ENCODE results near the gene ZNF319.

The ZNF319 gene

DNA sequence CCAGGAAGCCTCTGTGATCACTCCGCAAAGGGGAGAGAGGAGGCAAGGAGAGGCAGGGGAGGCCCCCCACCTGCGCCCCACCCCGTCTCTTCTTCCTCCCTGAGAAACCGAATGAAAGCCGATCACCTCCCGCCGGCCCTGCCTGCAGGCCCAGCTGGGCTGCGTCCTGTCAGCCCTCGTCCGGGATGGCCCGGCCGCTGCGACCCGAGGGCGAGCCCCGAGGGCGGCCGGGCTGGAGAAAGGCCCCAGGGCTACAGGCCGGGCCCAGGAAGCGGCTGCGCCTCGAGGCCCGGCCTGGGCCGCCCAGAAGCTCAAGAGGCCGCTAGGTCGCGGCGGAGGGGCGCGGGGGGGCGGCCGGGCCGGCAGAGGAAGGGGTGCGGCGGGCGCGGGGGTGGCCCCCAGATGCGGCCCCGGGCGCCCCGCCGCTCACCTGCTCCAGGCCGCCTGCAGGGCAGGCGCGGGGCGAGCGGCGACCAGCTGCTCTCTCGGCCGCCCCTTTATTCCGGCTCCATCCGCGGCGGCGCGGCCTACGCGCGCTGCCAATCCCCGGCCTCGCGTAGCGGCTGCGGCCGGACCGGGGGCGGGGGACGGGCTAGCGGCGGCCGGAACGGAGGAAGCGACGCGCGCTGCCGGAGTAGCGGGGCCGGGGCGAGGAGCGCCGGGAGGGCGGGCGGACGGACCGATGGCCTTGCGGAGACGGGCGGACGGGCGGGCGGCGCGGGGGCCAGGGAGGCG, at the start of gene ZNF319:
TSS of gene ZNF319 (minus strand) at position 702 of the 735 bp plus-strand sequence. CDS start 2,407 bp downstream, outside the sequence.
- intact Hi-C loops (cut with DNase I), result loop anchor here (5.0 to 10.0 kb wide), 2 partner anchors 98 to 245 kb away; no protein-coding TSS in a partner anchor
- DNase-seq, result peak in 7 of 42 donors; percentile 11 to 47 (median 30)

DNA sequence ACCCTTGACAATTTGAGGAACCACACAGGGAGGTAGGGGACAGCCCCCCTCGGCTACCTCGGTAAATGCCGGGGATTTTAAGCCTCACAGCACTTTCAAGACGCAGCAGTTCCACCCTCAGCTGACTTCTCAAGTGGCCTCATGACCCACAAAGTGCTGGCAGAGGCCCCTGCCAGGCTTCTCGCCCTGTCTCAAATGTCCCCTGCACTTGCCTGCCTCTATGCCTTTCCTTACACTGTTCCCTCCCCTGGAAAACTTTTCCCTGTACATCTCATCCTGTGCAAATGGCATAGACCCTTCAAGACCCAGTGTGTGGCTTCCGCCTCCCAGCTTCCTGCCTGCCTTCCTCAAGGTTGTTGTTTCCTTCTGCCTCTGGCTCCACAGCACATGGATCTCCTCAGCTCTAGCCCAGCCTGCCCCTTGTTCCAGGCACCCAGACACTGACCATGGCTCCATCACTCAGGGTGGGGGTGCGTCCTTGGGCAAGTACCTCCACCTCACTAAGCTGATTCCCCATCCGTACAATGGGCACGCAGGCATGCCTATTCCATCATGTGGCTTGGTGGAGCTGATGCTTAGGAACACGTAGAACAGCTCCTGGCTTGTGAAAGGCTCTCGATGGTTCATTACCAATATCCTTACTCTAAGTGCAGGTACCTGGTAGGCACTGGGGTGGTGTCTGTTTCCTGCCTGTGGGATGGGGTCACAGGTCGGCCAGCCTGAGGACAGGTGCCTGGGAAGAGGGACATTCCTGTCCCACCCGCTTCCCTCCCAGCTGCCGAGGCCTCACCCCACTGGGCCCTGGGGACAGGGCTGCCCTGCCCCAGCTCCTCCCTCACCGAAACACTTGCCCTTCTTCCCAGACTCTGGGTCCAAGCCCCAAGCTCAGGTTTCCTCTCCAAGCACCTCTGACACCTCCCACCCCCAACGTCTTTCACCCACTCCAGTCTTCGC, 49.0 kb upstream of the ZNF319 start:
- intact Hi-C loops (cut with DNase I), result no loop called here

DNA sequence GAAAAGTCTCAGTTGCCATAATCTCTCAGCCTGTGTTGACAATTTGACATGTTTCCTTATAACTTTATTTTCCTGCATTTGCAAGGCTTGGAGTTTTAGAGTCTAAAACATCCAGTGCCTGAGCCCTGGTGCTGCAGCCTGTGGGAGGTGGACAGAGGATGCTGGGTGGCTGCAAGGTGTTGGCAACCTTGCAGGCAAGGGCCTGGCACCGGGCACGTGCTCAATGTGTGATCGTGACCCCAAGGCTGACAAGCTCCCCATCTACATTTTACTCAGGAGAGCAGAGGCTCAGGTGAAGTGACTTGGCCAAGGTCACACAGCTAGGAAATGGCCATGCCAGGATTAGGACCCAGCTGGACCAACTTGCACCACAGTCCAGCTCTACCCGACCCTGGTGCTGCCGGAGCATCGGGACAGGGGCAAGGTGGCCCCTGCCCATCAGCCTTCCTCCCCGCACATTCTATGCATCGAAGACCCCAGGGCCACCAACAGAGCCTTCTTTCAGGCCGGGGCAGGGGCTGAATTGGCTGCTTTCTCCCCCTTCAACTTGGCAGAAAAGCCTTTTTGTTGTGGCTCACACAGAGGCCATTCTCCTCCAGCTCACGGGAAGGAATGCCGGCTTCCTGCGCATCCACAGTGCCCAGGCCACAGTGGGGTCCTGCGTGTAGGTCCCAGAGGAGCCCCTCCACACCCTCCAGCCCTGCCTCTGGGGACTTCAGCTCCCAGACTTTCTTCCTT, 48.2 kb upstream of the ZNF319 start:
- intact Hi-C loops (cut with DNase I), result no loop called here

More for the DNA sequence above, 49.0 kb upstream of the ZNF319 start:
- no peak for DNase-seq

DNA sequence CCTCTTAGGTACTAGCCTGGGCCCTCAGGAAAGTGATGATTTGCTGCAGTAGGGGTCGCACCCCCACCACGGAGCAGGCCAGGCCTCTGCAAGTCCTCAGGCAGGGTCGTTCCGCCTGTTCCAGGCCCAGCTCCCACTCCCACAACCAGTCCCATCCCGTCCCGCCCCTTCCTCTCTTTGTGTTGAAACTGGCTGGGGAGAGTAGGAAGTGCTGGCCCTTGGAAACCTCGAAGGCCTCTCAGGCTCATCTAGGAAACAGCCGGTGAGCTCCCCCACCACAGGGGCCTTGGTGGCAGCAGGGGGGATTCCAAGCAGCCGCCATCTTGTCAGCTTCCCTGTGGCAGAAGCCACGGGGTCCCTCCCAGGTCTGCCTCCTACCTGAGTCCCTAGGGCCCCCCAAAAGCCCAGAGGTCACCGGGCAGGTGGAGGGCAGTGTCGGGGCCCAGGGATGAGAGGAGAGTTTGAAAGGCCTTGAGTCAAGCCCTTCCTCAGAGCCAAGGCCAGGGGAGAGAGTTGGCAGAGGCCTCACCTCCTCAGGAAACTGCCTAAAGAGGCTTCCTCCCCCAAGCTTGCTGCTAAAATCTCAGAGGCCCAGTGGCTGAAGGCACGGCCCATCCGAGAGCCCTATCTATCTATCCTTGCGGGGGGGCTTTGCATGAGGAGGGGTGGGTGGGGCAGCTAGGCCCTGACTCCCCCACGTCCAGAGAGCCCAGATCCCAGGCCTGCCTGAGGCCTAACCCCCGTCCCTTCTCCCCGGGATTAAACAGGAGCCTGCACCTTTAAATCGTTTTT, 47.3 kb upstream of the ZNF319 start:
- no peak for DNase-seq

More for the DNA sequence above, 48.2 kb upstream of the ZNF319 start:
- peak in 1 of 42 donors; percentile 24 for DNase-seq

DNA sequence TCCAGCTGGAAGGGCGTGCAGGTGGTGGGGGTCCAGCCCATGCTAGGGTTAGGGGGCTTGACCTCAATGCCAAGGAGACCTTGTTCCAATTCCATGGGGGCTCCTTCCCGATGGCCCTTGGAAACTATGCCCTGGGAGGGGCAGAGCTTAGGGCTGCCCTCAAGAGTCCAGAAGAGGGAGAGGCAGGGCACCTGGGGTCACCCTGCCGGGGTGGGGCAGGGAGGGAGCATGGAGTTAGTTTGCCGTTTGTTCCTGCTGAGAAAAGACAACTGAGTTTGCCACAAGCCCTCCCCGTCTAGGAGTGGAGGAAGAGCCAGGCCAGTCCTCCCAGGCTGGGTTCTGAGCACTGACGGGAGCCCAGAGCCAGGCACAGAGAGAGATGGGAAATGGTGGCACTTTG, 46.5 kb upstream of the ZNF319 start:
- DNase-seq, result no peak
- intact Hi-C loops (cut with DNase I), result no loop called here

More for the DNA sequence above, 47.3 kb upstream of the ZNF319 start:
- intact Hi-C loops (cut with DNase I), result no loop called here

DNA sequence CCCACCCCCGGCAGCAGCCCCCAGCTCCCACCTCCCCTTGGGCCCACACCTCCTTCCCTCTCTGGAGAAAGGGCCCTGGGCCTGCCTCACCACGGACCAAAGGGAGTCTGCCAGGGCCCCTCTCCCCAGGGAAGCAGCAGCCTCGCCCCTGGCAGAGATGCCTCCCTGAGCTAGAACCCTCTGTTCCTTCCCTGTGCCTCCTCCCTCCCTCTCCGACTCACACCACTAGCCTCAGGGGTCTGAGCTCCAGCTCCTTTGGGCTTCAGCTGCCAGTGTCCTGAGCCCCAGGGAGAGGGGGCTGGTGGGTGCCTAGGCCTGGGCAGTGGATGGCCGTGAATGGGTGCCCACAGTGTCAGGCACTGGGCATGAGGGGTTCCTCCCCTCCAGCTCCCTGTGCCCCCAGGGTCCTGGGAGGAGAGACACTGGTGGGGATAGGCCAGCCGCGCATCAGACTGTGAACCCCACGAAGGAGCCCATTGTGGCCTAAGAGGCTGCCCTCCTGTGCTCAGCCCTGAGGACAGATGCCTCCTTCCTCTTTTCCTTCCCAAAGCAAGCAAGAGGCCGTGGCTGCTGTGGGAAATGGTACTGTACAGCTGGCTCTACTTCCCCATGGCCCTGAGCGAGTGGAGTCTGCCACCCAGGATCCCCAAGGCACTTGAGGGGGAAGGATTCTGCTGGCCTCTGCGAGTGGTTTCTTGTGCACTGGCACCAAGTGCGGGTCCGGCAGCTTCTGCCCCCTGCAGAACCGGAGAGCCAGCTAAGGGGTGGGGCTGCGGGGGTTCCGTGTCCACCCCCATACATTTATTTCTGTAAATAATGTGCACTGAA, 45.8 kb upstream of the ZNF319 start:
- no peak for DNase-seq
- intact Hi-C loops (cut with DNase I), result no loop called here

DNA sequence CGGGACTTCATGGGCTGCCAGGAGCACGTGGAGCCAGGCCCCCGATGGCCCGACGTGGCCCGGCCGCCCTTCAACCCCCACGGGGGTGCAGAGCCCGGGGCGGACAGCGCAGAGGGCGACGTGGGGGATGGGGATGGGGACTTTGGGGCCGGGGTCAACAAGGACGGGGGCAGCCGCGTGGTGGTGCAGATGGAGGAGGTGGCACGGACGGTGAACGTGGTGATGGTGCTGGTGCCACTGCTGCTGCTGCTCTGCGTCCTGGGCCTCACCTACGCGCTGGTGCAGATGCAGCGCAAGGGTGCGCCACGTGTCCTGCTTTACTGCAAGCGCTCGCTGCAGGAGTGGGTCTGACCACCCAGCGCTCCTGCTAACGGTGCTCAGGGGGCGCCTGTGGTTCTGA, 44.6 kb upstream of the ZNF319 start:
- intact Hi-C loops (cut with DNase I), result no loop called here
- DNase-seq, result no peak

DNA sequence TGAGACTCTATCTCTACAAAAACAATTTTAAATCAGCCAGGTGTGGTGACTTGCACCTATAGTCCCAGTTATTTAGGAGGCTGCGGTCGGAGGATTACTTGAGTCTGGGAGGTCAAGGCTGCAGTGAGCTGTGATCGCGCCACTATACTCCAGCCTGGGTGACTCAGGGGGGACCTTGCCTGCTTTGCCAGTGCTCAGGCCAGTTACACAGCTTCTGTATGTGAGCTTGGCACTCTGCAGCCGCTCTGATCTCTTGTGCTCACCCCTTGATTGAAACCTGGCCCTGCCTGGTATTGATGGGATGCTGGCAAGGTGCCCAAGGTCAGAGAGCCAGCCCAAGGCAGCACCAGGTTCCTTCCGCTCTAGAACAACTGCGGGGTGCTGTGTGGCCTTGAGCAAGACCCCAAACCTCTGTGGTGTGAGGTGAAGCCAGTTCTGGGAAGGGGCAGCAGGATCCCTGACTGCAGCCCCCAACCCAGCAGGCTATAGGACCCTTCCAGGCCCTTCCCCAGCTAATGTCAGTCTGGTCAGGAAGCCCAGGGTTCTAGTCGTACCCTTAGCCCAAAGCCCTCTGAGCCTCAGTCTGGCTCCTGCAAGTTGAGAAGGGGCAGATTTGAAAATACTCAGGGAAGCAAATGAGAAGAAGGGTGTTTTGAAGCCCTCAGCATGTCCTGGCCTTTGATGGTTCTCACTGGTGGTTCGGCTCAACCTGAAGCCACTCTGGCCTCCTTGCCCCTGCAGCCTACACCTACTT, 44.0 kb upstream of the ZNF319 start:
- no peak for DNase-seq
- intact Hi-C loops (cut with DNase I), result no loop called here

DNA sequence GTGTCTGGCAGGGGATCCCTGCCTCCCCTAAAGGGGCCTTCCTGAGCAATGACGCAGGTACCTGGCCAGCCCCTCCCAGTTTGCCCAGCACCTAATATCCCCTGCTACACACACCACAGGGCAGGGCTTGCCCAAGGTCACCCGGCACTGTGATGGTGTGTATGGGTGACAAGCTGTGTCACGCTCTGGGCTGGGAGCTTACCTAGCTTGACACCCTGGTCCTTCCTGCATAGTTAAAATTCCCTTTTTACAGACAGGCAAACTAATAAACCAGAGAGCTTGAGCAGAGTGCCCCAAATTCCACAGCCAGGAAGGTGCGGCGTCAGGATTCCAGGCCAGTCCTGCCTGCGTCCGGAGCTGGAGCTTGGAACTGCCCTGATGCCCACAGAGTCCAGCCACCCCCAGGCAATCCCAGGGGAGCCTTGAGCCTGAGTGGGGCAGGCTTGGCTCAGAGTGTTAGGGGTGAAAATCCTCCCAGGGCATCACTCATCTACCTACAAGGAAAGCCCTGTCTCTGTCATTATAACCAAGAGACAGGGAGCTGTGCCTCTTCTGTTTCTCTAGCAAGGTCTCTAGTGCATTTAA, 43.2 kb upstream of the ZNF319 start:
- intact Hi-C loops (cut with DNase I), result no loop called here
- DNase-seq, result no peak

DNA sequence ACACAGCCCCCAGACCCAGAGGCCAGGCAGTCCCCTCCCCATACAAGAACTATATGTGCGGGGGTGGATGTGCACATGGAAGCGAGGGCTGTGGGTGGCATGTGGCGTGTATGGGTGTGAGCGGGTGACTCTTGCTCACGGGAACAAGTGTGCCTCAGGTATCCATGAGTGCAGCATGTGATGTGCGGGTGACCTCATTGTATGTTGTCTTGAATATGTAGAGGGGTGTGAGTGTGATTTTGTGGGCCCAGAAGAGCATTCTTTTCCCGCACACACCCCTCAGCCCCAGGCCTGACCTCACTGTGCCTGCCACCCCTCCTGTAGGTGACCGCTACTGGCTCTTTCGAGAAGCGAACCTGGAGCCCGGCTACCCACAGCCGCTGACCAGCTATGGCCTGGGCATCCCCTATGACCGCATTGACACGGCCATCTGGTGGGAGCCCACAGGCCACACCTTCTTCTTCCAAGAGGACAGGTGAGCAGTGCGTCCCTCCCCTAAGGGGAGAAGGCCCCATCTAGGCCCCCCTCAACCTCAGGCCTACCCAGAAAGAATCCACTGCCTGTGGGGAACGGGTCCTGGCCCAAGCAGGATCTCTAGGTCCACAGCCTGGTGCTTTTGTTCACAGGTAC, 42.5 kb upstream of the ZNF319 start:
- intact Hi-C loops (cut with DNase I), result no loop called here
- no peak for DNase-seq

DNA sequence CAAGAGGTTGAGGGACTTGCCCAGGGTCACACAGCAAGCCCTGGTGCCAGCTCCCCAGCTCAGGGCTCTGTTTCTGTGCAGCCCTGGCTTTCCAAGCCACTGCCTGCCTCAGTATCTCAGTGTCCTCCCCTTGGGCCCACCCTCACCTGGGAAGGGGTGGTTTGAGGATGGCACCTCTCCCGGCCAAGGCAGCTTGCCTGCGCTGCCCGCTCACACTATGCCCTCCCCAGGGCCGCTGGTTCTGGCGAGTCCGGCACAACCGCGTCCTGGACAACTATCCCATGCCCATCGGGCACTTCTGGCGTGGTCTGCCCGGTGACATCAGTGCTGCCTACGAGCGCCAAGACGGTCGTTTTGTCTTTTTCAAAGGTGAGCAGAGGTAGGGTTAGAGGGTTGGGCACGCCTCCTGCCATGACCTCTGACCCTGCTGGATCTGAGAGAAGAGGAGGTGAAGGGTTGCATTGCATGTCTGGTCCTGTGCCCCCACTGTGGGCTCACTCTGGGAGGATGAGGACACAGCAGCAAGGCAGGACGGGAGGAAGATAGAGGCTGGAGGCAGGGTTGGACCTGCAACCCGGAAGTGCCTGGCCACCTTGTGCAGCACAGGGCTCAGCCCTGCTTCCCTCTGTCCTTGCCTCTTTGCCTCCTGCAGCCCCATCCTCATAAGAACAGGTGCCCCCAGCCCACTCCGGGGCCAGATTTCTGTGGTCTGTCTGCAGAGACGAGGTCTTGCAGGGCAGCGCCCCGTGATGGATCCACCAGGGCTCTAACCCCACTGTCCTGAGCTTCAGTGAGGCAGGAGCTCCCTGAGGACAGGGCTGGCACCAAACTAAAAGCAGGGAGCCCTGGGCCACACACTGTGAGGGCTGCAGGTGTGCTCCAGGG, 41.8 kb upstream of the ZNF319 start:
- intact Hi-C loops (cut with DNase I), result no loop called here
- DNase-seq, result no peak

DNA sequence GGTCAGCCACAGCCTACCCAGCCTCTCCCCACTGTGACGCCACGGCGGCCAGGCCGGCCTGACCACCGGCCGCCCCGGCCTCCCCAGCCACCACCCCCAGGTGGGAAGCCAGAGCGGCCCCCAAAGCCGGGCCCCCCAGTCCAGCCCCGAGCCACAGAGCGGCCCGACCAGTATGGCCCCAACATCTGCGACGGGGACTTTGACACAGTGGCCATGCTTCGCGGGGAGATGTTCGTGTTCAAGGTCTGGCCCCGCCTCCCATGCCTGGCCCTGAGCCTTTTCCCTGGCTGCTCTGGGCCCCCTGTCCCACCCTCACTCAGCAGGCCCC, 41.1 kb upstream of the ZNF319 start:
- intact Hi-C loops (cut with DNase I), result no loop called here
- DNase-seq, result no peak

DNA sequence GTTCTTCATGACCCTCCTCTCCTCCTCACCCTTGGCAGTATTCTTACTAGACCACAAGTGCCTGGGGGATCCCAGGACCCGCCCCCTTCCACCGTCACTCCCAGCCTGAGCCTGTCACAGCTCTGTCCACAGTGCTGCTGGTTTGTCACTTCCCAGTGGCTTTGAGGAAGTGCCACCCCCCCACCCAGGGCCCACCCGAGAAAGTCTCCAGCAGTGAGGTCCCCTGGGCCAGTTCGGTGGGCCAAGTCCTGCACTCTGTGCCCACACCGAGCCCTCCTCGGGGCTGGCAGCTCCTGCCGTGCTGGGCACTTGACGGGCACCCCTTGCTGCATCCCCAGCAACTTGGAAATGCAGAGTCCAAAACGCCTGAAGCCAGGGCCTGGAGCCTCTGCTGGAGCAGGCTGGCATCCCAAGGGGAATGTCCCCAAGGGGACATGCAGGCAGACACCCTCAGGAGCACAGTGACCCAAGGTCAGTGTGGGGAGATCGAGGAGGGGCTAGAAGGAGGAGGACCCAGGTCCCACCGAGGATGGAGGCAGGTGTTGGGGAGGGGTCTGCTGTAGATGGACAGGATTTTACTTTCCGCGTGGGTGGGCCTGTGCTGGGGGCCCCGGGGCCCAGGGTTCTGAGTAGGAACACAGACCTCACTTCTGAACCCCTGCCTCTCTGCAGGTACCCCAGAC, 40.6 kb upstream of the ZNF319 start:
- DNase-seq, result no peak
- intact Hi-C loops (cut with DNase I), result no loop called here

DNA sequence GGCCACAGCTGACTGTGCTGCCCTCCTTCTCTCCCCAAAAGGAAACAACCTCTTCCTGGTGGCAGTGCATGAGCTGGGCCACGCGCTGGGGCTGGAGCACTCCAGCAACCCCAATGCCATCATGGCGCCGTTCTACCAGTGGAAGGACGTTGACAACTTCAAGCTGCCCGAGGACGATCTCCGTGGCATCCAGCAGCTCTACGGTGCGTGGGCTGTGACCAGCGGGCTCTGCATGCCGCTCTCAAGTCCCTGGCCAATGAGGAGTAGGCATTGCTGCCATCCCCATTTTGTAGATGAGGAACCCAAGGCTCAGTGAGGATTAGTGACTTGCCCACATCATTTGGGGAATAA, 40.0 kb upstream of the ZNF319 start:
- intact Hi-C loops (cut with DNase I), result no loop called here
- DNase-seq, result no peak

Measured in head of caudate nucleus (tissue), 42 donors.